H1 (cell line): ENCODE results near the gene PCDH9. TPM values are rescaled to one million over a fixed set of nuclear protein-coding genes. Genes with fewer than 3 reads are reported as not detected.

Experiments
- CTCF ChIA-PET: fragments of 300-600 bp; sonication (Branson Sonifier 250); formaldehyde crosslinking; loops from one replicate; lab custom pipeline; 2021; ENCODE audit not compliant: partially characterized antibody; lab: Charles Lee
- POLR2A ChIA-PET: fragments of 300-600 bp; sonication (Branson Sonifier 250); formaldehyde crosslinking; loops from one replicate; lab custom pipeline; 2021; ENCODE audit warnings: inconsistent platforms; ENCODE audit not compliant: partially characterized antibody; lab: Charles Lee
- DNase-seq, 2 experiments: peaks; one replicate each; pipeline versions ENCODE4 v3.0.0 to v3.0.0-alpha.2; 2010 to 2022; ENCODE audit warnings: low spot score in 2 of 2, low read depth in 1 of 2, mixed read lengths in 1 of 2
- FAIRE-seq: peaks from 2 replicates; lab custom pipeline; 2011; peaks lifted over from hg19 to GRCh38; lab: Jason Lieb, UNC
- H2AFZ ChIP-seq: 2 replicates; pipeline ENCODE4 v1.8.1; 2012; ENCODE audit warnings: low read length, inconsistent platforms
- H2AK5ac ChIP-seq: 2 replicates; pipeline ENCODE4 v1.6.1; 2013; ENCODE audit warnings: low read depth, low read length
- H2BK120ac ChIP-seq: replicated peaks from 2 replicates; pipeline ENCODE3; 2013; ENCODE audit warnings: low read depth, low read length, inconsistent platforms
- H2BK12ac ChIP-seq: 2 replicates; pipeline ENCODE4 v1.6.1; 2013; ENCODE audit warnings: low read depth, low read length
- H2BK15ac ChIP-seq: 2 replicates; pipeline ENCODE4 v1.6.1; 2013; ENCODE audit warnings: low read length
- H2BK20ac ChIP-seq: 2 replicates; pipeline ENCODE4 v1.6.1; 2013; ENCODE audit warnings: low read length
- H2BK5ac ChIP-seq: 2 replicates; pipeline ENCODE4 v1.6.1; 2013; ENCODE audit warnings: low read depth, low read length
- H3K14ac ChIP-seq: 2 replicates; pipeline ENCODE4 v1.6.1; 2013; ENCODE audit warnings: inconsistent platforms; ENCODE audit not compliant: insufficient read length
- H3K18ac ChIP-seq: 2 replicates; pipeline ENCODE4 v1.6.1; 2013; ENCODE audit warnings: low read length; ENCODE audit errors: extremely low read depth
- H3K23ac ChIP-seq: 2 replicates; pipeline ENCODE4 v1.6.1; 2013; ENCODE audit warnings: inconsistent platforms; ENCODE audit not compliant: insufficient read length
- H3K23me2 ChIP-seq: 2 replicates; pipeline ENCODE4 v1.6.1; 2013; ENCODE audit warnings: low read depth, low read length
- H3K27ac ChIP-seq: 2 replicates; pipeline ENCODE4 v1.6.1; 2011; ENCODE audit warnings: low read depth, low read length, inconsistent platforms
- H3K27me3 ChIP-seq, 4 experiments: replicated peaks in 1 of 4; 1 replicate in 1 of 4; 2 replicates in 3 of 4; pipeline versions ENCODE4 v1.6.1 to v1.8.1; 2011 to 2013; ENCODE audit warnings: low read length in 3 of 4, mild to moderate bottlenecking in 3 of 4, inconsistent platforms in 2 of 4, mixed read lengths in 2 of 4, moderate library complexity in 1 of 4; ENCODE audit not compliant: control insufficient read depth in 3 of 4, insufficient read depth in 3 of 4; ENCODE audit errors: extremely low read depth in 1 of 4
- H3K36me3 ChIP-seq, 4 experiments: 2 replicates each; pipeline versions ENCODE4 v1.6.1 to v1.8.1; 2011 to 2013; ENCODE audit warnings: mild to moderate bottlenecking in 4 of 4, low read length in 3 of 4, moderate library complexity in 2 of 4, control low read depth in 1 of 4, inconsistent platforms in 1 of 4; ENCODE audit not compliant: insufficient read depth in 4 of 4, control insufficient read depth in 2 of 4
- H3K4ac ChIP-seq: replicated peaks from 2 replicates; pipeline ENCODE3; 2013; ENCODE audit warnings: low read length, low read depth, mixed read lengths, inconsistent platforms; ENCODE audit not compliant: insufficient read length
- H3K4me1 ChIP-seq, 4 experiments: replicated peaks in 1 of 4; 1 replicate in 1 of 4; 2 replicates in 3 of 4; pipeline versions ENCODE4 v1.6.1 to v1.8.1; 2011 to 2013; ENCODE audit warnings: low read length in 3 of 4, inconsistent platforms in 2 of 4, mixed read lengths in 1 of 4; ENCODE audit not compliant: insufficient read depth in 4 of 4, control insufficient read depth in 3 of 4
- H3K4me2 ChIP-seq, 2 experiments: 2 replicates each; pipeline versions ENCODE4 v1.6.1 to v1.8.1; 2011 to 2013; ENCODE audit warnings: low read depth in 2 of 2, low read length in 2 of 2, control low read depth in 1 of 2, inconsistent platforms in 1 of 2, mild to moderate bottlenecking in 1 of 2; ENCODE audit not compliant: insufficient read depth in 1 of 2
- H3K4me3 ChIP-seq, 4 experiments: fragments of 200-600, 300-600 bp in 1 of 4; sonication (generic), shearing (Covaris generic), sonication (Bioruptor Twin) in 1 of 4; 2 replicates each; pipeline versions ENCODE4 v1.5.1 to v1.8.1; 2011 to 2016; ENCODE audit warnings: low read length in 4 of 4, low read depth in 3 of 4, control low read depth in 2 of 4, inconsistent platforms in 2 of 4, mild to moderate bottlenecking in 2 of 4, mixed read lengths in 1 of 4, moderate library complexity in 1 of 4; ENCODE audit not compliant: insufficient read depth in 2 of 4; ENCODE audit errors: extremely low read depth in 1 of 4
- H3K56ac ChIP-seq: replicated peaks from 2 replicates; pipeline ENCODE3; 2013; ENCODE audit warnings: low read depth, mild to moderate bottlenecking, mixed read lengths, low read length, inconsistent platforms; ENCODE audit not compliant: insufficient read length
- H3K79me1 ChIP-seq: 2 replicates; pipeline ENCODE4 v1.6.1; 2013; ENCODE audit warnings: low read depth, low read length, control low read depth
- H3K79me2 ChIP-seq, 2 experiments: 2 replicates each; pipeline versions ENCODE4 v1.6.1 to v1.8.1; 2012 to 2013; ENCODE audit warnings: low read length in 2 of 2, mild to moderate bottlenecking in 2 of 2, inconsistent platforms in 1 of 2; ENCODE audit not compliant: insufficient read depth in 2 of 2, control insufficient read depth in 1 of 2
- H3K9ac ChIP-seq, 4 experiments: replicated peaks in 1 of 4; 1 replicate in 1 of 4; 2 replicates in 3 of 4; pipeline versions ENCODE4 v1.6.1 to v1.8.1; 2011 to 2013; ENCODE audit warnings: low read depth in 3 of 4, low read length in 3 of 4, control low read depth in 2 of 4, mild to moderate bottlenecking in 2 of 4, moderate library complexity in 2 of 4, inconsistent platforms in 1 of 4; ENCODE audit errors: extremely low read depth in 1 of 4
- H3K9me3 ChIP-seq, 2 experiments: 2 replicates each; pipeline versions ENCODE4 v1.6.1 to v1.8.1; 2012 to 2013; ENCODE audit warnings: mild to moderate bottlenecking in 2 of 2, moderate library complexity in 2 of 2, control low read depth in 1 of 2, inconsistent platforms in 1 of 2, low read depth in 1 of 2, low read length in 1 of 2, mixed read lengths in 1 of 2; ENCODE audit not compliant: insufficient read depth in 2 of 2
- H4K20me1 ChIP-seq, 2 experiments: replicated peaks in 1 of 2; 2 replicates each; pipeline versions ENCODE3 to v1.8.1; 2011 to 2013; ENCODE audit warnings: inconsistent platforms in 2 of 2, low read length in 2 of 2, mild to moderate bottlenecking in 1 of 2; ENCODE audit not compliant: insufficient read depth in 2 of 2, control insufficient read depth in 1 of 2
- H4K5ac ChIP-seq: 2 replicates; pipeline ENCODE4 v1.6.1; 2013; ENCODE audit warnings: low read length, low read depth, mixed read lengths, inconsistent platforms; ENCODE audit not compliant: insufficient read length
- H4K8ac ChIP-seq: 2 replicates; pipeline ENCODE4 v1.8.0; 2013; ENCODE audit warnings: mild to moderate bottlenecking, moderate library complexity, low read length, inconsistent platforms; ENCODE audit not compliant: insufficient read depth; ENCODE audit errors: extremely low read depth
- H4K91ac ChIP-seq: replicated peaks from 2 replicates; pipeline ENCODE3; 2013; ENCODE audit warnings: low read length, mixed read lengths, inconsistent platforms; ENCODE audit not compliant: insufficient read length
- CHD2 ChIP-seq: IDR thresholded peaks from 2 replicates; pipeline ENCODE4 v1.6.1; 2012; ENCODE audit warnings: low read length, improper control_type of control experiment
- GABPA ChIP-seq: IDR thresholded peaks from 2 replicates; pipeline ENCODE4 v1.6.1; 2011; ENCODE audit warnings: mild to moderate bottlenecking, low read length, moderate library complexity, borderline replicate concordance; ENCODE audit not compliant: insufficient read depth
- HDAC2 ChIP-seq, 2 experiments: fragments of 300-600 bp in 1 of 2; sonication (generic) in 1 of 2; IDR thresholded peaks; 2 replicates each; pipeline ENCODE4 v1.6.1; 2011 to 2012; ENCODE audit warnings: low read depth in 2 of 2, low read length in 2 of 2, mild to moderate bottlenecking in 2 of 2, moderate library complexity in 2 of 2, borderline replicate concordance in 1 of 2, inconsistent platforms in 1 of 2
- KDM4A ChIP-seq: IDR thresholded peaks from one replicate; pipeline ENCODE4 v1.7.1; 2012; ENCODE audit warnings: low read depth, mild to moderate bottlenecking, moderate library complexity, low read length, inconsistent platforms; ENCODE audit not compliant: severe bottlenecking
- PHF8 ChIP-seq: fragments of 200-600 bp; sonication (generic); conservative IDR thresholded peaks from 2 replicates; pipeline ENCODE4 v1.7.1; 2012; ENCODE audit warnings: low read depth, mild to moderate bottlenecking, inconsistent platforms, low read length, moderate library complexity
- SP1 ChIP-seq: IDR thresholded peaks from 2 replicates; pipeline ENCODE4 v1.6.1; 2011; ENCODE audit warnings: low read depth, low read length
- TAF1 ChIP-seq: IDR thresholded peaks from 2 replicates; pipeline ENCODE4 v1.6.1; 2011; ENCODE audit warnings: mild to moderate bottlenecking, low read depth, low read length
- YY1 ChIP-seq: IDR thresholded peaks from 2 replicates; pipeline ENCODE4 v1.6.1; 2011; ENCODE audit warnings: low read depth, mild to moderate bottlenecking, low read length
- WGBS, 2 experiments: shearing (Covaris generic) in 1 of 2; methylation state at CpG; one replicate each; pipeline versions ENCODE4 v1.1.6 to v1.1.7; 2013 to 2015; ENCODE audit warnings: low lambda C conversion rate in 2 of 2, mixed read lengths in 2 of 2, inconsistent platforms in 1 of 2, low coverage in 1 of 2, missing lambda C conversion rate in 1 of 2; ENCODE audit not compliant: insufficient replicate concordance in 2 of 2, insufficient coverage in 1 of 2, insufficient read length in 1 of 2; ENCODE audit errors: extremely low coverage in 1 of 2, missing lambda C conversion rate in 1 of 2; 5-methylcytosine and 5-hydroxymethylcytosine counted together
- polyA plus RNA-seq, 7 experiments: library from polyadenylated mRNA; depleted of rRNA in 3 of 7; stranded (reverse) in 5 of 7; unstranded in 2 of 7; fragments of >200 nt in 5 of 7; fragments of 200-250 nt in 2 of 7; gene quantifications; 1 replicate in 5 of 7; 2 replicates in 1 of 7; 4 replicates in 1 of 7; pipeline versions ENCODE4 v1.2.1 to v1.2.3, GENCODE V29; 2011 to 2013; ENCODE audit warnings: missing spikeins in 2 of 7, mixed read lengths in 2 of 7
- total RNA-seq: library from RNA; stranded (reverse); fragmentation: NEBNext Ultra II Directional; extraction: Animal tissue kit (Norgen Biotek cat#: 25700); gene quantifications from 2 replicates; pipeline ENCODE4 v1.2.1, GENCODE V29; 2021
- TF ChIP-seq, protein P1 (sequence below), 3 experiments: IDR thresholded peaks; 1 replicate in 2 of 3; 2 replicates in 1 of 3; pipeline versions ENCODE4 v1.5.1 to v1.6.1; 2011; ENCODE audit warnings: low read length in 3 of 3, mild to moderate bottlenecking in 3 of 3, inconsistent platforms in 2 of 3, low read depth in 1 of 3, moderate library complexity in 1 of 3; ENCODE audit not compliant: insufficient read depth in 1 of 3; ENCODE audit errors: control extremely low read depth in 1 of 3

Gene PCDH9
- total and polyA plus RNA-seq, 2 of the 8 experiments (the other 6 are each of a cell fraction or from before 2014, with no cell fraction given): 0.12 to 0.60 TPM

DNA sequence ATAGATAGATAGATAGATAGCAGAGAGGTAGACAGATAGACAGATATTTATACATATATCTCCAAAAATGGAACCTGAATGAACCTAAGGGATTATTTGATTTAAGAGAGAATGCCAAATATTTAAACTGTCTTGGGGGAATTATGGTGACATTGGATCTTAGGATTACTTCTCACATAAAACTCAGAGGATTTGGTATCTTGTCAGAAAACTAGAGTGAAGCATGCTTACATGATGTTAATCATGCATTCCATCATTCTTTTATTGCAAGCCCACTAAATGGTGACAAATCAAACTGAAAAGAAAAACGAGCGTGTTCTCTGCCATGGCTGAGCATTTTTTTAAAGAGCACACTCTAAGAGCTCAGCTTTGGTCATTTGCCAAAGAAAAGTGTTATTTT, 165.2 kb downstream of the PCDH9 start:
- TF ChIP-seq KDM4A: no peak
- TF ChIP-seq SP1: no peak
- no peak for TF ChIP-seq TAF1
- TF ChIP-seq, protein P1, sequence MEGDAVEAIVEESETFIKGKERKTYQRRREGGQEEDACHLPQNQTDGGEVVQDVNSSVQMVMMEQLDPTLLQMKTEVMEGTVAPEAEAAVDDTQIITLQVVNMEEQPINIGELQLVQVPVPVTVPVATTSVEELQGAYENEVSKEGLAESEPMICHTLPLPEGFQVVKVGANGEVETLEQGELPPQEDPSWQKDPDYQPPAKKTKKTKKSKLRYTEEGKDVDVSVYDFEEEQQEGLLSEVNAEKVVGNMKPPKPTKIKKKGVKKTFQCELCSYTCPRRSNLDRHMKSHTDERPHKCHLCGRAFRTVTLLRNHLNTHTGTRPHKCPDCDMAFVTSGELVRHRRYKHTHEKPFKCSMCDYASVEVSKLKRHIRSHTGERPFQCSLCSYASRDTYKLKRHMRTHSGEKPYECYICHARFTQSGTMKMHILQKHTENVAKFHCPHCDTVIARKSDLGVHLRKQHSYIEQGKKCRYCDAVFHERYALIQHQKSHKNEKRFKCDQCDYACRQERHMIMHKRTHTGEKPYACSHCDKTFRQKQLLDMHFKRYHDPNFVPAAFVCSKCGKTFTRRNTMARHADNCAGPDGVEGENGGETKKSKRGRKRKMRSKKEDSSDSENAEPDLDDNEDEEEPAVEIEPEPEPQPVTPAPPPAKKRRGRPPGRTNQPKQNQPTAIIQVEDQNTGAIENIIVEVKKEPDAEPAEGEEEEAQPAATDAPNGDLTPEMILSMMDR (IDR thresholded peaks at IDR 0.05; ENCODE audit: control extremely low read depth in 1 of 3, insufficient read depth in 1 of 3, low read depth in 1 of 3, low read length in 3 of 3): no peak
- no peak for TF ChIP-seq HDAC2 (IDR thresholded peaks at IDR 0.05; ENCODE audit: borderline replicate concordance in 1 of 2, low read depth in 2 of 2, low read length in 2 of 2)
- no peak for TF ChIP-seq CHD2
- no peak for TF ChIP-seq GABPA
- TF ChIP-seq PHF8: no peak
- TF ChIP-seq YY1: no peak
- TF ChIP-seq, all 59 proteins: peak for 0
- H4K8ac ChIP-seq: no peak overlapping the region
- no peak overlapping the region for H3K56ac ChIP-seq
- no peak overlapping the region for H4K91ac ChIP-seq
- ChIA-PET POLR2A (no interaction called here), CTCF (interaction anchor here (1.5 kb wide), 1 partner anchor 9 kb away, joined by 4 read pairs; no protein-coding TSS in a partner anchor)
- no peak overlapping the region for H3K4ac ChIP-seq
- no peak overlapping the region for H4K5ac ChIP-seq
- no peaks in the 10 kb centered on the region for H3K9me3 ChIP-seq
- H3K4me1 ChIP-seq: peaks cover 0 to 3% (median 0%) of the 10 kb centered on the region in 4 experiments; a peak in 2 of 7 replicates
- H3K27me3 ChIP-seq: no peaks in the 10 kb centered on the region
- H3K36me3 ChIP-seq: no peaks in the 10 kb centered on the region
- FAIRE-seq: no peak
- H2AFZ ChIP-seq: no peak overlapping the region
- no peak overlapping the region for H3K18ac ChIP-seq
- no peak overlapping the region for H3K4me3 ChIP-seq
- H3K9ac ChIP-seq: no peak overlapping the region
- no peak overlapping the region for H2BK12ac ChIP-seq
- H3K14ac ChIP-seq: no peak overlapping the region
- H2BK15ac ChIP-seq: no peak overlapping the region
- H2BK120ac ChIP-seq: no peak overlapping the region
- no peaks in the 10 kb centered on the region for H4K20me1 ChIP-seq
- no peaks in the 10 kb centered on the region for H3K79me2 ChIP-seq
- H3K23me2 ChIP-seq: no peaks in the 10 kb centered on the region
- DNase-seq: no peak
- H3K79me1 ChIP-seq: no peaks in the 10 kb centered on the region
- H2BK20ac ChIP-seq: no peak overlapping the region
- 81% methylated on average over 2 of the region's 2 CpGs; no CpG with 5 or more reads in 1 of the 2 experiments for WGBS, 2 experiments
- H3K27ac ChIP-seq: no peak overlapping the region
- H2BK5ac ChIP-seq: no peak overlapping the region
- no peak overlapping the region for H3K4me2 ChIP-seq
- H2AK5ac ChIP-seq: no peak overlapping the region
- no peak overlapping the region for H3K23ac ChIP-seq
